ENCODE data around the gene SGPL1.

DNA sequence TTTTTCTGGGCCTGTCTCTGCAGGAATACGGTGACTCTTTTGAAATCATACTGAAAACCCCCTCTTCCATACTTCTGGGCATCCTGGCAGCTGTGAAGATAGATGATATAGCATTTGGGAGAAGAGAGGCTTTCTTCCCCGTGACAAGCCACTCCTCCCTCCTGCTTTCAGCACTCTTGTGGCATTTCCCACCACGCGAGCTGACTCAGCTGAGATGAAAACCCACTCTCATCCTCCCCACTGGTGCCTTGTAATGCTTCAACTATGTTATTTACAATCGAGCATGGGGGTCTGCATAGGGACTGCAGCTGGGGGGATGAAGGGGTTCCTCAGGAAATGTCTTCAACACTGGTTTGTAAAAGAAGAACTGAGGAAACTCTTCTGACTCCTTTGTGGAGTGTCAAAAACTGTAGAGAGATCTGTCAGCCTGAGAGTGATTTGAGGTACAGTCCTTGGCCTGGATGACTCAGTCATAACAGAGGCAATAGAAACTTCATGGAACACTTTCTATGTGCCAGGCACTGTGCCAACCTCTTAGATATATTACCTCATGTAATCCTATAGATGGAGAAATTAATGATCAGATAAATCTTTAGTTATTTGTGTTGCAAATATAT is 28.8 kb upstream of the SGPL1 start:
- TF ChIP-seq POLR2AphosphoS5 (IDR thresholded peaks at IDR 0.05; ENCODE audit: low read depth, low read length): no peak
- TF ChIP-seq TAF1 (IDR thresholded peaks at IDR 0.05; ENCODE audit: low read depth, low read length): no peak
- TF ChIP-seq POLR2A (IDR thresholded peaks at IDR 0.05; ENCODE audit: low read depth, low read length): no peak

Measured in GM12891 (cell line).